Measurements from ENCODE around the gene PDS5B.

- TF ChIP-seq CTCF (IDR thresholded peaks at IDR 0.05) (no peak), EZH2 (IDR thresholded peaks at IDR 0.05; ENCODE audit: borderline replicate concordance, insufficient read depth, low read depth, low read length, poor library complexity, severe bottlenecking) (no peak)
These were observed 162.1 kb downstream of the PDS5B start for GRCh38 chr13:32748305-32748704.

Data from B cell (primary cell).